ENCODE measurements around the gene CBL.
"Not testable (repeated sequence)": the region's sequence is repeated elsewhere in the genome, so short reads cannot be mapped to it uniquely, and the experiment has no call there.

GRCh38 chr11:119184399-119184798, 21.7 kb upstream of the CBL start:
- TF ChIP-seq REST (IDR thresholded peaks at IDR 0.05; ENCODE audit: low read depth, low read length); CTCF (IDR thresholded peaks at IDR 0.05); NFIC (IDR thresholded peaks at IDR 0.05; ENCODE audit: borderline replicate concordance); EP300 (IDR thresholded peaks at IDR 0.05; ENCODE audit: borderline replicate concordance in 1 of 2, low read depth in 1 of 2, low read length in 1 of 2); USF2 (IDR thresholded peaks at IDR 0.05; ENCODE audit: borderline replicate concordance, low read depth, low read length); ELF1 (IDR thresholded peaks at IDR 0.05); PBX3 (IDR thresholded peaks at IDR 0.05); SIN3A (IDR thresholded peaks at IDR 0.05; ENCODE audit: borderline replicate concordance, low read depth, low read length); RFX5 (IDR thresholded peaks at IDR 0.05; ENCODE audit: low read length); FOXM1 (IDR thresholded peaks at IDR 0.05; ENCODE audit: low read depth); MEF2A (IDR thresholded peaks at IDR 0.05; ENCODE audit: borderline replicate concordance, low read depth): not testable (repeated sequence)
